ENCODE measurements around the gene CCDC184.

GRCh38 chr12:48180857-48181495, 2.5 kb upstream of the CCDC184 start:
- TF ChIP-seq CTCF (IDR thresholded peaks at IDR 0.05; ENCODE audit: low read length): no peak
- no peak for TF ChIP-seq EZH2 (IDR thresholded peaks at IDR 0.05; ENCODE audit: borderline replicate concordance, low read length)
